ENCODE measurements around the gene ATP7B. TPM values are rescaled to one million over a fixed set of nuclear protein-coding genes. Genes with fewer than 3 reads are reported as not detected.
"Not testable (repeated sequence)": the region's sequence is repeated elsewhere in the genome, so short reads cannot be mapped to it uniquely, and the experiment has no call there.

Gene ATP7B
- total RNA-seq, 1 donor from 2014 or later = 12.3 TPM

GRCh38 chr13:51993713-51994112 is 17.5 kb downstream of the ATP7B start:
- Histone ChIP-seq H3K9me3 (ENCODE audit: insufficient read depth, low read depth, low read length) (no peaks in the 10 kb centered on the region), H3K36me3 (ENCODE audit: insufficient read depth, low read length) (no peaks in the 10 kb centered on the region), H3K4me1 (ENCODE audit: insufficient read depth, low read length) (no peaks in the 10 kb centered on the region), H3K4me2 (ENCODE audit: low read length) (no peak overlapping the region), H2AFZ (ENCODE audit: low read depth, low read length) (no peak overlapping the region), H3K9ac (ENCODE audit: low read length) (no peak overlapping the region), H3K27me3 (ENCODE audit: insufficient read depth, low read length) (peaks cover 16% of the 10 kb centered on the region), H3K4me3 (ENCODE audit: insufficient read depth, low read depth, low read length) (no peak overlapping the region), H3K27ac (ENCODE audit: low read depth, low read length) (no peak overlapping the region), H3K79me2 (ENCODE audit: insufficient read depth, low read length) (no peaks in the 10 kb centered on the region), H4K20me1 (ENCODE audit: insufficient read depth, low read length) (peaks cover 16% of the 10 kb centered on the region)
- no peak for TF ChIP-seq EZH2 (IDR thresholded peaks at IDR 0.05; ENCODE audit: insufficient read depth, low read length)
- TF ChIP-seq CTCF (IDR thresholded peaks at IDR 0.05; ENCODE audit: insufficient read depth, low read depth, low read length) = no peak
- Mint-ChIP-seq H3K27ac (ENCODE audit: unreplicated experiment) (no peak overlapping the region), H3K27me3 (ENCODE audit: low read depth, unreplicated experiment) (no peaks in the 10 kb centered on the region), H3K9me3 (ENCODE audit: unreplicated experiment) (no peaks in the 10 kb centered on the region), H3K4me1 (ENCODE audit: low read depth, unreplicated experiment) (peaks cover 4% of the 10 kb centered on the region), H3K36me3 (ENCODE audit: low read depth, unreplicated experiment) (no peaks in the 10 kb centered on the region), H3K4me3 (ENCODE audit: unreplicated experiment) (no peak overlapping the region)
- DNase-seq (ENCODE audit: low read depth) (no peak), FAIRE-seq (no peak)

GRCh38 chr13:51988988-51989618 is 22.1 kb downstream of the ATP7B start:
- H3K4me2 ChIP-seq (ENCODE audit: low read length) = no peak overlapping the region
- H3K27ac ChIP-seq (ENCODE audit: low read depth, low read length) = no peak overlapping the region
- no peaks in the 10 kb centered on the region for H3K4me1 Mint-ChIP-seq (ENCODE audit: low read depth, unreplicated experiment)
- no peak overlapping the region for H3K27ac Mint-ChIP-seq (ENCODE audit: unreplicated experiment)
- H3K9me3 ChIP-seq (ENCODE audit: insufficient read depth, low read depth, low read length) = no peaks in the 10 kb centered on the region
- no peaks in the 10 kb centered on the region for H3K36me3 ChIP-seq (ENCODE audit: insufficient read depth, low read length)
- no peaks in the 10 kb centered on the region for H3K4me1 ChIP-seq (ENCODE audit: insufficient read depth, low read length)
- no peak overlapping the region for H2AFZ ChIP-seq (ENCODE audit: low read depth, low read length)
- peaks cover 5% of the 10 kb centered on the region for H4K20me1 ChIP-seq (ENCODE audit: insufficient read depth, low read length)
- no peaks in the 10 kb centered on the region for H3K79me2 ChIP-seq (ENCODE audit: insufficient read depth, low read length)
- peaks cover 2% of the 10 kb centered on the region for H3K36me3 Mint-ChIP-seq (ENCODE audit: low read depth, unreplicated experiment)
- FAIRE-seq (no peak), DNase-seq (ENCODE audit: low read depth) (no peak)
- H3K9me3 Mint-ChIP-seq (ENCODE audit: unreplicated experiment) = peaks cover 20% of the 10 kb centered on the region
- no peaks in the 10 kb centered on the region for H3K27me3 ChIP-seq (ENCODE audit: insufficient read depth, low read length)
- no peak overlapping the region for H3K9ac ChIP-seq (ENCODE audit: low read length)
- TF ChIP-seq EZH2 (IDR thresholded peaks at IDR 0.05; ENCODE audit: insufficient read depth, low read length) (no peak), CTCF (IDR thresholded peaks at IDR 0.05; ENCODE audit: insufficient read depth, low read depth, low read length) (no peak)
- H3K27me3 Mint-ChIP-seq (ENCODE audit: low read depth, unreplicated experiment) = no peaks in the 10 kb centered on the region
- no peak overlapping the region for H3K4me3 ChIP-seq (ENCODE audit: insufficient read depth, low read depth, low read length)
- H3K4me3 Mint-ChIP-seq (ENCODE audit: unreplicated experiment) = no peak overlapping the region

GRCh38 chr13:51984904-51985303 is 26.3 kb downstream of the ATP7B start:
- not testable (repeated sequence) for DNase-seq (ENCODE audit: low read depth); H3K79me2 ChIP-seq (ENCODE audit: insufficient read depth, low read length); H3K4me3 ChIP-seq (ENCODE audit: insufficient read depth, low read depth, low read length); H3K27ac Mint-ChIP-seq (ENCODE audit: unreplicated experiment); H3K36me3 Mint-ChIP-seq (ENCODE audit: low read depth, unreplicated experiment); H3K36me3 ChIP-seq (ENCODE audit: insufficient read depth, low read length); H4K20me1 ChIP-seq (ENCODE audit: insufficient read depth, low read length); H3K27ac ChIP-seq (ENCODE audit: low read depth, low read length); H3K4me3 Mint-ChIP-seq (ENCODE audit: unreplicated experiment); H3K27me3 ChIP-seq (ENCODE audit: insufficient read depth, low read length); FAIRE-seq; H3K9ac ChIP-seq (ENCODE audit: low read length); H3K4me1 ChIP-seq (ENCODE audit: insufficient read depth, low read length); H2AFZ ChIP-seq (ENCODE audit: low read depth, low read length); H3K9me3 ChIP-seq (ENCODE audit: insufficient read depth, low read depth, low read length); H3K4me2 ChIP-seq (ENCODE audit: low read length); H3K27me3 Mint-ChIP-seq (ENCODE audit: low read depth, unreplicated experiment)
- Mint-ChIP-seq H3K4me1 (ENCODE audit: low read depth, unreplicated experiment) (peaks cover 15% of the 10 kb centered on the region), H3K9me3 (ENCODE audit: unreplicated experiment) (peaks cover 23% of the 10 kb centered on the region)

- not testable (repeated sequence) for H3K27me3 Mint-ChIP-seq (ENCODE audit: low read depth, unreplicated experiment)
Observed at GRCh38 chr13:51983292-51983691, 28.0 kb downstream of the ATP7B start.

More at GRCh38 chr13:51983292-51983691, 28.0 kb downstream of the ATP7B start:
- not testable (repeated sequence) for H3K4me1 ChIP-seq (ENCODE audit: insufficient read depth, low read length); DNase-seq (ENCODE audit: low read depth); H3K4me3 ChIP-seq (ENCODE audit: insufficient read depth, low read depth, low read length); H3K27ac ChIP-seq (ENCODE audit: low read depth, low read length); H3K36me3 ChIP-seq (ENCODE audit: insufficient read depth, low read length); H3K36me3 Mint-ChIP-seq (ENCODE audit: low read depth, unreplicated experiment); H3K79me2 ChIP-seq (ENCODE audit: insufficient read depth, low read length); H3K9ac ChIP-seq (ENCODE audit: low read length); H3K4me2 ChIP-seq (ENCODE audit: low read length); H4K20me1 ChIP-seq (ENCODE audit: insufficient read depth, low read length); H3K27ac Mint-ChIP-seq (ENCODE audit: unreplicated experiment); H3K9me3 ChIP-seq (ENCODE audit: insufficient read depth, low read depth, low read length); H3K27me3 ChIP-seq (ENCODE audit: insufficient read depth, low read length); H3K4me3 Mint-ChIP-seq (ENCODE audit: unreplicated experiment); FAIRE-seq; H2AFZ ChIP-seq (ENCODE audit: low read depth, low read length)
- peaks cover 23% of the 10 kb centered on the region for H3K9me3 Mint-ChIP-seq (ENCODE audit: unreplicated experiment)
- H3K4me1 Mint-ChIP-seq (ENCODE audit: low read depth, unreplicated experiment) = peaks cover 15% of the 10 kb centered on the region

All from astrocyte (in vitro differentiated cells and primary cell).